Liver (tissue), 9 donors: ENCODE results near the gene PYGM. TPM values are rescaled to one million over a fixed set of nuclear protein-coding genes. Genes with fewer than 3 reads are reported as not detected.

ENCODE experiments used
- DNase-seq: peaks from one replicate; pipeline ENCODE4 v3.0.0-alpha.2; 2017; ENCODE audit warnings: low spot score
- H3K27ac ChIP-seq, 2 donors: one replicate each; pipeline ENCODE4 v1.7.0; 2013; ENCODE audit warnings: inconsistent platforms in 2 of 2, low read length in 2 of 2, control low read depth in 1 of 2, low read depth in 1 of 2, mild to moderate bottlenecking in 1 of 2
- H3K27me3 ChIP-seq, 4 donors: one replicate each; pipeline versions ENCODE4 v1.6.1 to v1.7.0; 2013; ENCODE audit warnings: low read length in 3 of 4, inconsistent platforms in 1 of 4, mild to moderate bottlenecking in 1 of 4, moderate library complexity in 1 of 4; ENCODE audit not compliant: control insufficient read depth in 4 of 4, insufficient read depth in 4 of 4
- H3K36me3 ChIP-seq, 4 donors: one replicate each; pipeline versions ENCODE4 v1.6.1 to v1.7.0; 2013; ENCODE audit warnings: low read length in 3 of 4, mild to moderate bottlenecking in 3 of 4, low read depth in 1 of 4, moderate library complexity in 1 of 4; ENCODE audit not compliant: control insufficient read depth in 4 of 4, insufficient read depth in 3 of 4
- H3K4me1 ChIP-seq, 4 donors: one replicate each; pipeline versions ENCODE4 v1.6.1 to v1.7.0; 2013; ENCODE audit warnings: low read length in 3 of 4, mild to moderate bottlenecking in 3 of 4, moderate library complexity in 1 of 4; ENCODE audit not compliant: control insufficient read depth in 4 of 4, insufficient read depth in 4 of 4
- H3K4me3 ChIP-seq, 3 donors: one replicate each; pipeline versions ENCODE4 v1.6.1 to v1.7.0; 2013; ENCODE audit warnings: low read length in 3 of 3, control low read depth in 1 of 3, low read depth in 1 of 3, mild to moderate bottlenecking in 1 of 3
- H3K9ac ChIP-seq, 2 donors: one replicate each; pipeline ENCODE4 v1.7.0; 2013; ENCODE audit warnings: low read length in 2 of 2, mild to moderate bottlenecking in 2 of 2, moderate library complexity in 2 of 2, control low read depth in 1 of 2, low read depth in 1 of 2
- H3K9me3 ChIP-seq, 4 donors: one replicate each; pipeline versions ENCODE4 v1.6.1 to v1.7.0; 2013; ENCODE audit warnings: low read length in 3 of 4; ENCODE audit not compliant: control insufficient read depth in 4 of 4
- EGR1 ChIP-seq, 2 donors: IDR thresholded peaks; 2 replicates each; pipeline ENCODE4 v1.6.1; 2016 to 2018; ENCODE audit warnings: antibody characterized with exemption in 2 of 2, low read depth in 2 of 2
- FOXA1 ChIP-seq: IDR thresholded peaks from 2 replicates; pipeline ENCODE4 v1.6.1; 2016; ENCODE audit warnings: antibody characterized with exemption
- FOXA2 ChIP-seq: IDR thresholded peaks from 2 replicates; pipeline ENCODE4 v1.6.1; 2016; ENCODE audit warnings: antibody characterized with exemption
- GABPA ChIP-seq, 2 donors: IDR thresholded peaks in 1 of 2; conservative IDR thresholded peaks in 1 of 2; 2 replicates each; pipeline ENCODE4 v1.6.1; 2016; ENCODE audit warnings: antibody characterized with exemption in 2 of 2, mild to moderate bottlenecking in 1 of 2, moderate library complexity in 1 of 2
- HNF4A ChIP-seq, 2 donors: conservative IDR thresholded peaks; 2 replicates each; pipeline ENCODE4 v1.6.1; 2016; ENCODE audit warnings: antibody characterized with exemption in 2 of 2, mild to moderate bottlenecking in 2 of 2
- HNF4G ChIP-seq: IDR thresholded peaks from 2 replicates; pipeline ENCODE4 v1.6.1; 2016; ENCODE audit warnings: antibody characterized with exemption
- JUND ChIP-seq, 2 donors: IDR thresholded peaks; 2 replicates each; pipeline ENCODE4 v1.6.1; 2016; ENCODE audit warnings: antibody characterized with exemption in 2 of 2
- NR2F2 ChIP-seq: IDR thresholded peaks from 2 replicates; pipeline ENCODE4 v1.6.1; 2016; ENCODE audit warnings: antibody characterized with exemption
- RAD21 ChIP-seq, 2 donors: IDR thresholded peaks; 2 replicates each; pipeline ENCODE4 v1.6.1; 2016; ENCODE audit warnings: antibody characterized with exemption in 2 of 2, mild to moderate bottlenecking in 2 of 2
- RXRA ChIP-seq, 2 donors: IDR thresholded peaks; 2 replicates each; pipeline ENCODE4 v1.6.1; 2017 to 2018; ENCODE audit warnings: antibody characterized with exemption in 2 of 2, mild to moderate bottlenecking in 1 of 2
- SP1 ChIP-seq: IDR thresholded peaks from 2 replicates; pipeline ENCODE4 v1.6.1; 2018; ENCODE audit warnings: antibody characterized with exemption, mild to moderate bottlenecking
- TAF1 ChIP-seq: conservative IDR thresholded peaks from 2 replicates; pipeline ENCODE4 v1.6.1; 2016; ENCODE audit warnings: antibody characterized with exemption, mild to moderate bottlenecking
- YY1 ChIP-seq: IDR thresholded peaks from 2 replicates; pipeline ENCODE4 v1.6.1; 2016; ENCODE audit warnings: antibody characterized with exemption, mild to moderate bottlenecking
- whole genome bisulfite sequencing: extraction: QIAGEN DNeasy Blood & Tissue Kit; methylation state at CpG from one replicate; pipeline ENCODE4 v1.1.7; 2013; 5-methylcytosine and 5-hydroxymethylcytosine counted together
- polyA plus RNA-seq, 2 donors: library from polyadenylated mRNA; stranded (reverse) in 1 of 2; unstranded in 1 of 2; fragments of 200-250 nt in 1 of 2; fragments of >200 nt in 1 of 2; fragmentation: Nextera tagmentation in 1 of 2; extraction: Ambion mirVana in 1 of 2; gene quantifications; one replicate each; pipeline versions ENCODE4 v1.2.1 to v1.2.3, GENCODE V29; 2013 to 2015
- total RNA-seq, 2 donors: library from RNA; depleted of rRNA; stranded (reverse); fragments of >200 nt; gene quantifications; one replicate each; pipeline ENCODE4 v1.2.3, GENCODE V29; 2014
- TF ChIP-seq, protein P1 (sequence below): IDR thresholded peaks from 2 replicates; pipeline ENCODE4 v1.6.1; 2016; ENCODE audit warnings: antibody characterized with exemption
- TF ChIP-seq, protein P2 (sequence below): IDR thresholded peaks from 2 replicates; pipeline ENCODE4 v1.6.1; 2016; ENCODE audit warnings: antibody characterized with exemption
- TF ChIP-seq, protein P3 (sequence below): IDR thresholded peaks from 2 replicates; pipeline ENCODE4 v1.6.1; 2016; ENCODE audit warnings: antibody characterized with exemption, mild to moderate bottlenecking
- TF ChIP-seq, protein P4 (sequence below): fragments of 150-350 bp; IDR thresholded peaks from 2 replicates; pipeline ENCODE4 v1.5.1; 2017; ENCODE audit warnings: improper control_type of control experiment, low read depth, low read length; ENCODE audit not compliant: missing input control
- TF ChIP-seq, protein P5 (sequence below): IDR thresholded peaks from 2 replicates; pipeline ENCODE4 v1.6.1; 2016; ENCODE audit warnings: antibody characterized with exemption
- donor health status: healthy.
- donor health status: healthy.
- donor health status: healthy.
- donor health status: healthy.
- donor health status: healthy.

PYGM gene
- total and polyA plus RNA-seq, 4 donors = 0.23 to 1.3 (median 0.29) TPM

DNA sequence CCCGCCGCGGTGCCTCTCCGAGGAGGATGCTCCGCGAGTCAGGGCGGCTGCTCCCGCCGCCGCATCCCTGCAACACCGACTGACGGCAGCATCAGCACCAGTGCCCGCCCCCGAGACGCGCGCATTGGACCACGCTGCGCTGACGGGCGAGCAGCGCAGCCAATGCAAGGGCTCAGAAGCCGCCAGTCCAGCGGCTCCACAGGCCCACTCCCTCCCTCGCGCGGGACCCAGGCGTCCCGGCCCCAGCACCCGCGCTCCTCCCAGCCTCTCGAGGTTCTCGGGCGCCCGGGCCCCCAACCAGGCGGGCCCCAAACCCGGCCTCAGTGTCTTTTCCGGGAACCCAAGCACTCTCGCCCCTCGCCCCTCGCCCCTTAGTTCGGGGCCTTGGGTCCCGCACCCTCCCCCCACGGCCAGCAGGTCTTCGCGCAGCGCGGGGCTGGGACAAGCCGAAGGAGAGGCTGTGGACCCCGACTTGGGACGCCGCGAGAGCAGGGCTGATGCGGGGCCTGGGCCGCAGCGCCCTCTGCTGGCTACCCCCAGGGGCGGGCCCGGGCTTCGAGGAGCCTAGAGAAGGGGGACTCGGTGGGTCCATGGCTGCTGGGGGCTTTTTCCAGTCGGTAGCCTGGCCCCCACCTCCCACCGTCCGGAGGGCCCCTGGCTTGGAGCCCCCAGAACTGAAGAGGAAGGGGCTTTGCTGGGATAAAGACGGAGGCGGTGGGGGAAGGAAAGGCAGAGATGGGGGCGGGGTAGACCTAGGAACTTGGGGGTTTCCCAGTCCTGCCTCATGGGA lies 36.5 kb downstream of the PYGM start, which contains the start of gene NRXN2:
Gene NRXN2 (minus strand): TSS at position 81 of the 790 bp plus-strand sequence. CDS start 9,498 bp downstream, outside the sequence.
- 6% methylated on average over 66 of the region's 66 CpGs for WGBS
- H3K36me3 ChIP-seq = no peaks in the 10 kb centered on the region
- H3K4me3 ChIP-seq = peak within 1 kb of the TSS in 2 of 3 donors; percentile 35 to 52
- H3K9ac ChIP-seq = no peak within 1 kb of the TSS
- H3K9me3 ChIP-seq = no peaks in the 10 kb centered on the region
- TF ChIP-seq, protein P1, sequence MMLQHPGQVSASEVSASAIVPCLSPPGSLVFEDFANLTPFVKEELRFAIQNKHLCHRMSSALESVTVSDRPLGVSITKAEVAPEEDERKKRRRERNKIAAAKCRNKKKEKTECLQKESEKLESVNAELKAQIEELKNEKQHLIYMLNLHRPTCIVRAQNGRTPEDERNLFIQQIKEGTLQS = no peak
- TF ChIP-seq, protein P2, sequence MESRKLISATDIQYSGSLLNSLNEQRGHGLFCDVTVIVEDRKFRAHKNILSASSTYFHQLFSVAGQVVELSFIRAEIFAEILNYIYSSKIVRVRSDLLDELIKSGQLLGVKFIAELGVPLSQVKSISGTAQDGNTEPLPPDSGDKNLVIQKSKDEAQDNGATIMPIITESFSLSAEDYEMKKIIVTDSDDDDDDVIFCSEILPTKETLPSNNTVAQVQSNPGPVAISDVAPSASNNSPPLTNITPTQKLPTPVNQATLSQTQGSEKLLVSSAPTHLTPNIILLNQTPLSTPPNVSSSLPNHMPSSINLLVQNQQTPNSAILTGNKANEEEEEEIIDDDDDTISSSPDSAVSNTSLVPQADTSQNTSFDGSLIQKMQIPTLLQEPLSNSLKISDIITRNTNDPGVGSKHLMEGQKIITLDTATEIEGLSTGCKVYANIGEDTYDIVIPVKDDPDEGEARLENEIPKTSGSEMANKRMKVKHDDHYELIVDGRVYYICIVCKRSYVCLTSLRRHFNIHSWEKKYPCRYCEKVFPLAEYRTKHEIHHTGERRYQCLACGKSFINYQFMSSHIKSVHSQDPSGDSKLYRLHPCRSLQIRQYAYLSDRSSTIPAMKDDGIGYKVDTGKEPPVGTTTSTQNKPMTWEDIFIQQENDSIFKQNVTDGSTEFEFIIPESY = no peak
- TF ChIP-seq FOXA1 (no peak), HNF4G (no peak), SP1 (peak; percentile 60), TAF1 (no peak), JUND (IDR thresholded peaks at IDR 0.05) (no peak), RAD21 (IDR thresholded peaks at IDR 0.05) (peak; percentile 60 to 74), YY1 (no peak), EGR1 (IDR thresholded peaks at IDR 0.05; ENCODE audit: low read depth in 2 of 2) (no peak), NR2F2 (no peak), RXRA (IDR thresholded peaks at IDR 0.05) (no peak), GABPA (IDR thresholded peaks at IDR 0.05 in 1 of 2, conservative IDR thresholded peaks at IDR 0.05 in 1 of 2) (no peak), FOXA2 (no peak), HNF4A (conservative IDR thresholded peaks at IDR 0.05) (no peak)
- TF ChIP-seq, protein P3, sequence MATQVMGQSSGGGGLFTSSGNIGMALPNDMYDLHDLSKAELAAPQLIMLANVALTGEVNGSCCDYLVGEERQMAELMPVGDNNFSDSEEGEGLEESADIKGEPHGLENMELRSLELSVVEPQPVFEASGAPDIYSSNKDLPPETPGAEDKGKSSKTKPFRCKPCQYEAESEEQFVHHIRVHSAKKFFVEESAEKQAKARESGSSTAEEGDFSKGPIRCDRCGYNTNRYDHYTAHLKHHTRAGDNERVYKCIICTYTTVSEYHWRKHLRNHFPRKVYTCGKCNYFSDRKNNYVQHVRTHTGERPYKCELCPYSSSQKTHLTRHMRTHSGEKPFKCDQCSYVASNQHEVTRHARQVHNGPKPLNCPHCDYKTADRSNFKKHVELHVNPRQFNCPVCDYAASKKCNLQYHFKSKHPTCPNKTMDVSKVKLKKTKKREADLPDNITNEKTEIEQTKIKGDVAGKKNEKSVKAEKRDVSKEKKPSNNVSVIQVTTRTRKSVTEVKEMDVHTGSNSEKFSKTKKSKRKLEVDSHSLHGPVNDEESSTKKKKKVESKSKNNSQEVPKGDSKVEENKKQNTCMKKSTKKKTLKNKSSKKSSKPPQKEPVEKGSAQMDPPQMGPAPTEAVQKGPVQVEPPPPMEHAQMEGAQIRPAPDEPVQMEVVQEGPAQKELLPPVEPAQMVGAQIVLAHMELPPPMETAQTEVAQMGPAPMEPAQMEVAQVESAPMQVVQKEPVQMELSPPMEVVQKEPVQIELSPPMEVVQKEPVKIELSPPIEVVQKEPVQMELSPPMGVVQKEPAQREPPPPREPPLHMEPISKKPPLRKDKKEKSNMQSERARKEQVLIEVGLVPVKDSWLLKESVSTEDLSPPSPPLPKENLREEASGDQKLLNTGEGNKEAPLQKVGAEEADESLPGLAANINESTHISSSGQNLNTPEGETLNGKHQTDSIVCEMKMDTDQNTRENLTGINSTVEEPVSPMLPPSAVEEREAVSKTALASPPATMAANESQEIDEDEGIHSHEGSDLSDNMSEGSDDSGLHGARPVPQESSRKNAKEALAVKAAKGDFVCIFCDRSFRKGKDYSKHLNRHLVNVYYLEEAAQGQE = no peak
- TF ChIP-seq, protein P4, sequence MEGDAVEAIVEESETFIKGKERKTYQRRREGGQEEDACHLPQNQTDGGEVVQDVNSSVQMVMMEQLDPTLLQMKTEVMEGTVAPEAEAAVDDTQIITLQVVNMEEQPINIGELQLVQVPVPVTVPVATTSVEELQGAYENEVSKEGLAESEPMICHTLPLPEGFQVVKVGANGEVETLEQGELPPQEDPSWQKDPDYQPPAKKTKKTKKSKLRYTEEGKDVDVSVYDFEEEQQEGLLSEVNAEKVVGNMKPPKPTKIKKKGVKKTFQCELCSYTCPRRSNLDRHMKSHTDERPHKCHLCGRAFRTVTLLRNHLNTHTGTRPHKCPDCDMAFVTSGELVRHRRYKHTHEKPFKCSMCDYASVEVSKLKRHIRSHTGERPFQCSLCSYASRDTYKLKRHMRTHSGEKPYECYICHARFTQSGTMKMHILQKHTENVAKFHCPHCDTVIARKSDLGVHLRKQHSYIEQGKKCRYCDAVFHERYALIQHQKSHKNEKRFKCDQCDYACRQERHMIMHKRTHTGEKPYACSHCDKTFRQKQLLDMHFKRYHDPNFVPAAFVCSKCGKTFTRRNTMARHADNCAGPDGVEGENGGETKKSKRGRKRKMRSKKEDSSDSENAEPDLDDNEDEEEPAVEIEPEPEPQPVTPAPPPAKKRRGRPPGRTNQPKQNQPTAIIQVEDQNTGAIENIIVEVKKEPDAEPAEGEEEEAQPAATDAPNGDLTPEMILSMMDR = peak; percentile 56
- TF ChIP-seq, protein P5, sequence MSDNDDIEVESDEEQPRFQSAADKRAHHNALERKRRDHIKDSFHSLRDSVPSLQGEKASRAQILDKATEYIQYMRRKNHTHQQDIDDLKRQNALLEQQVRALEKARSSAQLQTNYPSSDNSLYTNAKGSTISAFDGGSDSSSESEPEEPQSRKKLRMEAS = no peak
- H3K27ac ChIP-seq = peak within 1 kb of the TSS in 1 of 2 donors; percentile 31
- peaks cover 0 to 5% (median under 1%) of the 10 kb centered on the region in 4 donors for H3K27me3 ChIP-seq
- peaks cover 14 to 43% (median 36%) of the 10 kb centered on the region in 4 donors for H3K4me1 ChIP-seq
- peak; percentile 74 for DNase-seq
